MM.1S (cell line): Measurements from ENCODE around the gene BARD1.
"Not testable (repeated sequence)": the region's sequence is repeated elsewhere in the genome, so short reads cannot be mapped to it uniquely, and the experiment has no call there.

Experiments used
- DNase-seq: peaks from one replicate; pipeline ENCODE4 v3.0.0-alpha.2; 2015
- H2AFZ ChIP-seq: fragments of 300-600 bp; sonication (generic); 2 replicates; pipeline ENCODE4 v1.6.0; 2016; ENCODE audit warnings: antibody characterized with exemption, low read length
- H3F3A ChIP-seq: fragments of 300-600 bp; sonication (generic); 2 replicates; pipeline ENCODE4 v1.6.1; 2016; ENCODE audit warnings: mild to moderate bottlenecking, antibody characterized with exemption, low read length, moderate library complexity, mixed read lengths; ENCODE audit not compliant: insufficient read depth
- H3K27ac ChIP-seq: fragments of 300-600 bp; sonication (generic); 2 replicates; pipeline ENCODE4 v1.5.1; 2016; ENCODE audit warnings: mild to moderate bottlenecking, low read length
- H3K27me3 ChIP-seq: fragments of 300-600 bp; sonication (generic); replicated peaks from 2 replicates; pipeline ENCODE4 v1.6.0; 2016; ENCODE audit warnings: low read length; ENCODE audit not compliant: insufficient read depth
- H3K36me3 ChIP-seq: fragments of 300-600 bp; sonication (generic); replicated peaks from 2 replicates; pipeline ENCODE4 v1.6.1; 2016; ENCODE audit warnings: mild to moderate bottlenecking, low read length, mixed read lengths; ENCODE audit not compliant: insufficient read depth
- H3K4me1 ChIP-seq: fragments of 300-600 bp; sonication (generic); 2 replicates; pipeline ENCODE4 v1.6.1; 2016; ENCODE audit warnings: low read length, mixed read lengths
- H3K4me2 ChIP-seq: fragments of 300-600 bp; sonication (generic); 2 replicates; pipeline ENCODE4 v1.6.0; 2016; ENCODE audit warnings: low read depth, low read length
- H3K4me3 ChIP-seq: fragments of 300-600 bp; sonication (generic); 2 replicates; pipeline ENCODE4 v1.5.1; 2016; ENCODE audit warnings: low read length, mixed read lengths
- H3K79me2 ChIP-seq: fragments of 300-600 bp; sonication (generic); 2 replicates; pipeline ENCODE4 v1.6.1; 2016; ENCODE audit warnings: mixed run types, low read length, mixed read lengths
- H3K9ac ChIP-seq: fragments of 300-600 bp; sonication (generic); 2 replicates; pipeline ENCODE4 v1.6.1; 2016; ENCODE audit warnings: low read length, mixed read lengths
- H3K9me2 ChIP-seq: fragments of 300-600 bp; sonication (generic); replicated peaks from 2 replicates; pipeline ENCODE4 v1.6.1; 2016; ENCODE audit warnings: mild to moderate bottlenecking, low read length, mixed read lengths; ENCODE audit not compliant: insufficient read depth
- H3K9me3 ChIP-seq: fragments of 300-600 bp; sonication (generic); replicated peaks from 2 replicates; pipeline ENCODE4 v1.6.1; 2016; ENCODE audit warnings: mild to moderate bottlenecking, low read length, mixed read lengths; ENCODE audit not compliant: insufficient read depth
- H4K20me1 ChIP-seq: fragments of 300-600 bp; sonication (generic); 2 replicates; pipeline ENCODE4 v1.6.1; 2016; ENCODE audit warnings: mild to moderate bottlenecking, low read length, moderate library complexity, mixed read lengths; ENCODE audit not compliant: insufficient read depth
- CTCF ChIP-seq: fragments of 300-600 bp; sonication (generic); IDR thresholded peaks from 2 replicates; pipeline ENCODE4 v1.5.1; 2016; ENCODE audit warnings: antibody characterized with exemption, low read length, mixed read lengths
- EZH2 ChIP-seq: fragments of 300-600 bp; sonication (generic); optimal IDR thresholded peaks from 2 replicates; pipeline ENCODE3; 2017; ENCODE audit warnings: low read depth, mild to moderate bottlenecking, antibody characterized with exemption, low read length, mixed read lengths
- EZH2phosphoT487 ChIP-seq: fragments of 300-600 bp; sonication (generic); IDR thresholded peaks from 2 replicates; pipeline ENCODE4 v1.6.1; 2018; ENCODE audit warnings: antibody characterized with exemption, low read length

BARD1 gene

GRCh38 chr2:214796911-214797310, 12.6 kb downstream of the BARD1 start:
- DNase-seq, result no peak
- Histone ChIP-seq H3K79me2 (peaks cover 99% of the 10 kb centered on the region), H3K9ac (no peak overlapping the region), H3K4me2 (no peak overlapping the region), H3K4me3 (no peak overlapping the region), H4K20me1 (peaks cover 44% of the 10 kb centered on the region), H3K4me1 (no peaks in the 10 kb centered on the region), H3K27ac (no peak overlapping the region), H3K27me3 (no peaks in the 10 kb centered on the region), H2AFZ (no peak overlapping the region), H3K9me2 (no peaks in the 10 kb centered on the region), H3K36me3 (peaks cover 18% of the 10 kb centered on the region; the same call in 1 of the 2 replicates), H3K9me3 (no peaks in the 10 kb centered on the region), H3F3A (no peaks in the 10 kb centered on the region)
- TF ChIP-seq EZH2phosphoT487 (no peak), EZH2 (no peak), CTCF (no peak)

DNA sequence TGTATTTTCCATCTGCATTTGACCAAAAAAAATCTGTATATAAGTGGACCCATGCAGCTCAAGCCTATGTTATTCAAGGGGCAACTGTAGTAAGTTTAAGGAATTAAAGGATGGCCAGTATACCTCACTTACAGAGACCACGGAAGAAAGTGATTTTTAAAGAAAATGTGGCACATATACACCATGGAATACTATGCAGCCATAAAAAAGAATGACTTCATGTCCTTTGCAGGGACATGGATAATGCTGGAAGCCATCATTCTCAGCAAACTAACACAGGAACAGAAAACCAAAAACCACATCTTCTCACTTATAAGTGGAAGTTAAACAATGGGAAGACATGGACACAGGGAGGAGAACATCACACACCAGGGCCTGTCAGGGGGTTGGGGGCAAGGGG, 26.3 kb downstream of the BARD1 start:
- H3K36me3 ChIP-seq, H3K27ac ChIP-seq, H3K4me2 ChIP-seq, H3F3A ChIP-seq, H2AFZ ChIP-seq, H3K27me3 ChIP-seq, H3K9me2 ChIP-seq, H3K4me1 ChIP-seq, H3K9ac ChIP-seq, H4K20me1 ChIP-seq, H3K4me3 ChIP-seq, DNase-seq, H3K9me3 ChIP-seq: not testable (repeated sequence)
- peaks cover 83% of the 10 kb centered on the region for H3K79me2 ChIP-seq

- Histone ChIP-seq H4K20me1 (no peaks in the 10 kb centered on the region; the same call in 1 of the 2 replicates), H3K79me2 (peaks cover 80% of the 10 kb centered on the region), H3K9ac (no peak overlapping the region)
Measured at GRCh38 chr2:214782671-214783070, 26.8 kb downstream of the BARD1 start.

More at GRCh38 chr2:214782671-214783070, 26.8 kb downstream of the BARD1 start:
- Histone ChIP-seq H3K9me2 (no peaks in the 10 kb centered on the region), H3K4me1 (no peaks in the 10 kb centered on the region), H3K27me3 (no peaks in the 10 kb centered on the region), H3K4me2 (no peak overlapping the region), H3F3A (no peaks in the 10 kb centered on the region), H3K36me3 (peaks cover 9% of the 10 kb centered on the region; the same call in 1 of the 2 replicates), H2AFZ (no peak overlapping the region), H3K9me3 (no peaks in the 10 kb centered on the region), H3K27ac (no peak overlapping the region), H3K4me3 (no peak overlapping the region)
- DNase-seq, result no peak
- TF ChIP-seq EZH2, result no peak
- no peak for TF ChIP-seq EZH2phosphoT487
- TF ChIP-seq CTCF, result no peak
